ENCODE data around the gene PRSS27. TPM values are rescaled to one million over a fixed set of nuclear protein-coding genes. Genes with fewer than 3 reads are reported as not detected.

Gene PRSS27
- total and polyA plus RNA-seq, 2 of the 8 experiments (the other 6 are each of a cell fraction or from before 2014, with no cell fraction given), result 1.3 to 7.5 TPM

DNA sequence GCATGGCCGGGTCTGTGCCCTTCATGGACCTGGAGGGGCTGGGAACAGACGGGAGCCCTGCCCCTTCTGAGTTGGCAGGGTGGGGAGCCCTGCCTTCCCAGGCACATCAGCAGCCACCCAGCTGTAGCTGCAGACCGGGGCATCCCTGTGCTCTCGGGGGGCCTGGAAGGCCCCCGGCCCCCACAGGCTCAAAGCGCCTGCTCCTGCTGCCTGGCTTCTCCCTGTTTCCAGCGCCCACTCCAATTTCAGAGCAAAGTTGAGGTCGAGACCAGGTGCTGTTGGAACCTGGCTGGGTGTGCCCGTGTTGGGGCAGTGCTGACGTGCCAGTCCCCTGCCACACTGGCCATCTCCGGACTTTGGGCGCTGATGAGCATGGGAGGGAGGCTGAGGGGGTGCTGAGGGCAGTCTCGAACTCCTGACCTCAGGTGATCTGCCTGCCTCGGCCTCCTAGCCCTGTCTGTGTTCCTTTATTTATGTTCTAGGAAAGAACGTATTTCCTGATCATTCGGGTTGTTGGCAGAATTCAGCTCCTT, 4.9 kb upstream of the PRSS27 start:
- Histone ChIP-seq H3K36me3 (ENCODE audit: control insufficient read depth in 2 of 4, insufficient read depth in 4 of 4, low read length in 3 of 4) (no peaks in the 10 kb centered on the region), H3K4ac (replicated peaks; ENCODE audit: insufficient read length, low read depth, low read length) (no peak overlapping the region), H4K5ac (ENCODE audit: insufficient read length, low read depth, low read length) (no peak overlapping the region), H4K8ac (ENCODE audit: extremely low read depth, insufficient read depth, low read length) (no peak overlapping the region; the same call in 1 of the 2 replicates), H3K79me1 (ENCODE audit: low read depth, low read length) (no peaks in the 10 kb centered on the region), H3K18ac (ENCODE audit: extremely low read depth, low read length) (no peak overlapping the region), H2AFZ (ENCODE audit: low read length) (no peak overlapping the region), H3K56ac (replicated peaks; ENCODE audit: insufficient read length, low read depth, low read length) (no peak overlapping the region), H4K20me1 (replicated peaks in 1 of 2; ENCODE audit: control insufficient read depth in 1 of 2, insufficient read depth in 2 of 2, low read length in 2 of 2) (peaks cover 0 to 1% of the 10 kb centered on the region in 2 experiments), H3K4me3 (ENCODE audit: extremely low read depth in 1 of 4, insufficient read depth in 2 of 4, low read depth in 3 of 4, low read length in 4 of 4) (no peak overlapping the region), H2BK15ac (ENCODE audit: low read length) (0 out of 2 replicates have a peak overlapping the region, but pooled peaks have one; percentile 92), H3K4me2 (ENCODE audit: insufficient read depth in 1 of 2, low read depth in 2 of 2, low read length in 2 of 2) (no peak overlapping the region), H4K91ac (replicated peaks; ENCODE audit: insufficient read length, low read length) (no peak overlapping the region), H3K4me1 (replicated peaks in 1 of 4; ENCODE audit: control insufficient read depth in 3 of 4, insufficient read depth in 4 of 4, low read length in 3 of 4) (peaks cover 0 to 4% (median under 1%) of the 10 kb centered on the region in 4 experiments; a peak in 2 of 7 replicates), H3K9me3 (ENCODE audit: insufficient read depth in 2 of 2, low read depth in 1 of 2, low read length in 1 of 2) (no peaks in the 10 kb centered on the region), H3K27me3 (replicated peaks in 1 of 4; ENCODE audit: control insufficient read depth in 3 of 4, extremely low read depth in 1 of 4, insufficient read depth in 3 of 4, low read length in 3 of 4) (no peaks in the 10 kb centered on the region; a peak in 1 of 7 replicates), H3K9ac (replicated peaks in 1 of 4; ENCODE audit: extremely low read depth in 1 of 4, low read depth in 3 of 4, low read length in 3 of 4) (no peak overlapping the region; a peak in 1 of 7 replicates), H2BK12ac (ENCODE audit: low read depth, low read length) (no peak overlapping the region), H3K23ac (ENCODE audit: insufficient read length) (no peak overlapping the region), H2BK5ac (ENCODE audit: low read depth, low read length) (no peak overlapping the region), H3K27ac (ENCODE audit: low read depth, low read length) (no peak overlapping the region), H3K79me2 (ENCODE audit: control insufficient read depth in 1 of 2, insufficient read depth in 2 of 2, low read length in 2 of 2) (no peaks in the 10 kb centered on the region), H3K14ac (ENCODE audit: insufficient read length) (no peak overlapping the region), H3K23me2 (ENCODE audit: low read depth, low read length) (no peaks in the 10 kb centered on the region; the same call in 1 of the 2 replicates), H2BK120ac (replicated peaks; ENCODE audit: low read depth, low read length) (no peak overlapping the region), H2AK5ac (ENCODE audit: low read depth, low read length) (no peak overlapping the region), H2BK20ac (ENCODE audit: low read length) (no peak overlapping the region)
- 80% methylated on average over 16 of the region's 16 CpGs; no CpG with 5 or more reads in 1 of the 2 experiments for WGBS, 2 experiments (ENCODE audit: extremely low coverage in 1 of 2, insufficient coverage in 1 of 2, insufficient read length in 1 of 2, insufficient replicate concordance in 2 of 2, low coverage in 1 of 2, low lambda C conversion rate in 2 of 2, missing lambda C conversion rate in 1 of 2)
- ChIA-PET CTCF (ENCODE audit: partially characterized antibody) (interaction anchor here (0.9 kb wide), 1 partner anchor 115 kb away, joined by 4 read pairs; no protein-coding TSS in a partner anchor), POLR2A (ENCODE audit: partially characterized antibody) (interaction anchor here (0.9 to 1.5 kb wide), 3 partner anchors 38 to 53 kb away, joined by 3 to 4 read pairs (median 3); partner anchors contain the start of gene KCTD5)
- TF ChIP-seq POLR2AphosphoS5 (IDR thresholded peaks at IDR 0.05; ENCODE audit: low read depth, low read length) (no peak), CBX8 (IDR thresholded peaks at IDR 0.05; ENCODE audit: borderline replicate concordance, low read depth, low read length) (no peak), TAF1 (IDR thresholded peaks at IDR 0.05; ENCODE audit: low read depth, low read length) (no peak), BCL11A (IDR thresholded peaks at IDR 0.05; ENCODE audit: low read depth in 2 of 2, low read length in 2 of 2) (no peak), TCF12 (IDR thresholded peaks at IDR 0.05; ENCODE audit: low read depth, low read length) (no peak), SP4 (IDR thresholded peaks at IDR 0.05; ENCODE audit: low read length) (no peak), ASH2L (IDR thresholded peaks at IDR 0.05; ENCODE audit: low read length) (no peak), SUZ12 (IDR thresholded peaks at IDR 0.05; ENCODE audit: low read length) (no peak), KDM5A (IDR thresholded peaks at IDR 0.05; ENCODE audit: low read length) (no peak), TEAD4 (IDR thresholded peaks at IDR 0.05; ENCODE audit: low read depth, low read length) (no peak), TAF7 (optimal IDR thresholded peaks at IDR 0.05; ENCODE audit: borderline replicate concordance, low read depth, low read length) (no peak), RBBP5 (IDR thresholded peaks at IDR 0.05; ENCODE audit: borderline replicate concordance, low read depth, low read length) (no peak), SAP30 (IDR thresholded peaks at IDR 0.05; ENCODE audit: insufficient read depth, insufficient replicate concordance, low read length) (no peak), POU5F1 (IDR thresholded peaks at IDR 0.05; ENCODE audit: low read depth, low read length) (no peak)
- FAIRE-seq (no peak), DNase-seq (ENCODE audit: low read depth in 1 of 2, low spot score in 2 of 2) (no peak)
